GM19397 (cell line): ENCODE data around the gene METTL2B.

ENCODE experiments used
- ATAC-seq: cut with Tn5 transposase; IDR thresholded peaks from one replicate; pipeline ENCODE4 v1.9.1; 2021; ENCODE audit warnings: mild to moderate bottlenecking, moderate library complexity; ENCODE audit not compliant: unreplicated experiment

Gene METTL2B

DNA sequence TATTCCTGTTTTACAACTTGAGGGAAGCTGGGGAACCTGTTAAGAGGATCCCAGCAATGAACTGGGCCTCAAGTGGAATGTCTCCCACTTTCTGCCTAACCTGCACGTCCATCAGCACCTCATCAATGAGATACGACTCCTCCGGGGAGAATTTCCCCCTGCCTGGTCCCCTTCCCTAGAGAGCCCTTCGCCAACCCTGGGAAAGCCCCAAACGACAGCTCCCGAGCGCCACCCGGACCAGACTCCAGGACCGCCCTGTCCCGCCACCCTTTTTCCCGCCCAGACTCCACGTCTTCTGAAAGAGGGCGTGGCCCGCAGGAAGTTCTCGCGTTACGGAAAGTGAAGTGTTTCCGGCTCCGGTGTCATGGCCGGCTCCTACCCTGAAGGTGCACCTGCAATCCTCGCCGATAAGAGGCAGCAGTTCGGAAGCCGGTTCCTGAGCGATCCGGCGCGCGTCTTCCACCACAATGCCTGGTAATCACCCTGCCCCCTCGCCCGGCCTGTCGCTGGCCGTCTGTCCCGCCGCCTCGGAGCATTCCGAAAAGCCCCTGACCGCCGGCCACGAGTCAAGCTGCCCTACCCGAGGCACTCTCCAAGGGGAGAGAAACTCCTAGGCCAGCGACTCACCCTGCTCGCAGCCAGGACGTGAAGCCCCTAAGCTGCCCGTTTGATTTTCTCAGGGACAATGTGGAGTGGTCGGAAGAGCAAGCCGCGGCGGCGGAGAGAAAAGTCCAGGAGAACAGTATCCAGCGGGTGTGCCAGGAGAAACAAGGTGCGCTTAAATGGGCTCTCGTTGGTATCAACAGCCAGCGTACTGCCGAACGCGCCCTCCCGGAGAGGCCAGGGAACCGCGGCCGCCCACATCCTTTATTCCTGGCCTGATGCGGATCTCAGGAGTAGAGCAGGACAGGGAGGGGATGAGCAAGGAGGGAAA, at the start of gene METTL2B:
Gene METTL2B, plus strand, starts transcription at position 347 of the 934 bp plus-strand sequence. Its CDS starts 18 bp downstream, at position 365.
- ATAC-seq: peak; percentile 91

GRCh38 chr7:128427289-128427891, 49.2 kb upstream of the METTL2B start:
- no peak for ATAC-seq

GRCh38 chr7:128430207-128430606, 46.3 kb upstream of the METTL2B start:
- no peak for ATAC-seq

DNA sequence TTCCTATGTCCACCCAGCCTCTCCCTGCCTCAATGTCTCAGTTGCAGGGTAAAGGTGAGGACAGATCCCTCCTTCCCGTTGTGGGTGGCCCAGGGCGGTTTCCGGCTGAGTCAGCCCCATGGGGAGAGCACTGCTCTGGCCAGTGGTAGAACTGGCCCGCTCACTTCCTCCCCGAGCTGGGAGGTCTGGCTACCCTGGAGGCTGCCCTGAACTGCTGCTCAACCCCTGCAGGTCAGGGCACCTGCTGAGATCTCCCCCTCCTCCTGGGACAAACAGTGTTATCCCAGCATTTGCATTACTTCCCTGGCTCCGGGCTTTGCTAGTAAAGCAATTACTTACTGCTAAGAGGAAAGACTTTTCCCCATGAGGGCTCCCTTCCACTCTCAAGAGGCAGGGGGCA, 45.3 kb upstream of the METTL2B start:
- ATAC-seq: no peak

DNA sequence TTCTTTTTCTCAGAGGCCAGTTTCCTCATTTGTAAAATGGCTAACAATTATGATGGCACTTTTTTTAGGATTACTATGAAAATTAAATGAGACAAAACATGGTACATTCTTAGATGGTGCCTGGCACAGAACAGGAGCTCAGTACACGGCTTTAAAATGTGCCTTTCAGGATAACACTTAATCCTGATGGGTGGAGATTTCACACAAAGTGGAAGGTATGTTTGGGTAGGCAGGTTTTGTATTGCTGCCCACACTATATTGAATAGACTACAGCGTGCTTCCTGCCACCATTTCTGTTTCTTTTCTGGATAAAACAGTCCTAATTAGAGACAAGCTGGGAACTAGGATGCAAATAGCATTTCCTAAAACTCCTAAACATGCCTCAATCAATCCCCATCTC, 44.8 kb upstream of the METTL2B start:
- ATAC-seq: no peak

DNA sequence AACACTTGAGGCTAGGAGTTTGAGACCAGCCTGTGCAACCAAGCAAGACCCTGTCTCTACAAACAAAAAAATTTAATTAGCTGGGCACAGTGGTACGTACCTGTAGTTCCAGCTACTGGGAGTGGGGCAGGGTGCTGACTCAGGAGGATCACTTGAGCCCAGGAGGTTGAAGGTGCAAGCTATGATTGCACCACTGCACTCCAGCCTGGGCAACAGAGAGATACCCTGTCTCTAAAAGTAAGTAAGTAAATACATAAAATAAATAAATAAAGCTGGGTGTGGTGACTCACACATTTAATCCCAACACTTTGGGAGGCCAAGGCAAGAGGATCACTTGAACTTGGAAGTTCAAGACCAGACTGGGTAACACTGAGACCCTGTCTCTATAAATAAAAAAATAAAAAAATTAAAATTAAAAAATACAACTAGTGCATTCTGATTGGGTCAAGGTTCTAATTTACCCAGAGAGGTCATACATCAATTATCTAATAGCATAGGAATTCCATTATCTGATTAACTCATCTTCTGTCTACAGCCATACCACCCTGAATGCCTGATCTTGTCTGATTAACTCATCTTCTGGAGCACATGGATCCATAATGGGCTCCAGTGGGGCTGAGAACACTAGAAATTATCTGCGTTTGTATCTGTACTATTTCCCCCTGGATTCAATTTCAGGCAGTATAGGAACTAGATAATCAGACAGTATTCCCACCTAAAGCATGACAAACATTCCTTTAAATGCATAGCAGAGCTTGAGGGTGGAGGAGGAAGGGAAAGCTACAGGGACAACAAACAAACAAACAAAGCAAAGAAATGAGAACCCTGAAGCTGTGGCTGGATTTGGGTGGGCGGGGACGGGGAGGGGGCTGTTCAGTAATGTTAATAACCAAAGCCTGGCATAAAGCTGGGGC, 41.9 kb upstream of the METTL2B start:
- ATAC-seq: no peak

DNA sequence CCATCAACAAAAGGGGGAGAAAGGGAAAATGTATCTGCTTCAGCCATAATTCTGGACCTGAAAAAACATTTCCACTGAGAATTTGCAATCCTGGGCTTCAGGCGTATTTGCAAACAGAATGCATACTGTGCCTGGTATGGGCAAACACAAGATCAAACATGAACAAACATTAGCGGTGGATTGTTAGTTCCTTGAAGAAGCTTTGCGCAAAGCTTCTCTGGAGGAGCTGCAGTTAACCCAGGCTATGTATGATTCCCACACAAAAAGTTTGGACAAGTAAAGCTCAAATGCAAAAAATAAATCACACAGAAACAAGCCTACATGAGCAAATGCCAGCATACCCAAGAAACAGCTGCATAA, 41.2 kb upstream of the METTL2B start:
- no peak for ATAC-seq

- ATAC-seq: no peak
These were observed 38.9 kb upstream of the METTL2B start for GRCh38 chr7:128437426-128438332.

DNA sequence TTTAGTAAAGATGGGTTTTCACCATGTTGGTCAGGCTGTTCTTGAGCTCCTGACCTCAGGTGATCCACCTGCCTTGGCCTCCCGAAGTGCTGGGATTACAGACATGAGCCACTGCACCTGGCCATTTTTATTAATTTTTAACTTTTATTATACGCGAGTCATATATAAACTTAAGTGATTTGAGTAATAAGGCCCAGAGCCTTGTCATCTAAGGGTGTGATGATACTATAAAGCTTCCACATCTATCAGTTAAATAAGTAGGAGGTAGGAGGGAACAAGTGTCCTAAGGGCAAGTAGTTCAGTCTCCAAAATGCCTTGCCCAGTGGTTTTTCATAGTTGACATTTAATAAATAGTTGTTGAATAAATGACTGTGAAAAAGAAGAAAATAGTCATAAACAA, 34.2 kb upstream of the METTL2B start:
- no peak for ATAC-seq

GRCh38 chr7:128443831-128444600, 32.5 kb upstream of the METTL2B start:
- ATAC-seq: no peak

GRCh38 chr7:128446306-128446705, 30.2 kb upstream of the METTL2B start:
- no peak for ATAC-seq

- no peak for ATAC-seq
These were observed 28.5 kb upstream of the METTL2B start for GRCh38 chr7:128447941-128448564.

DNA sequence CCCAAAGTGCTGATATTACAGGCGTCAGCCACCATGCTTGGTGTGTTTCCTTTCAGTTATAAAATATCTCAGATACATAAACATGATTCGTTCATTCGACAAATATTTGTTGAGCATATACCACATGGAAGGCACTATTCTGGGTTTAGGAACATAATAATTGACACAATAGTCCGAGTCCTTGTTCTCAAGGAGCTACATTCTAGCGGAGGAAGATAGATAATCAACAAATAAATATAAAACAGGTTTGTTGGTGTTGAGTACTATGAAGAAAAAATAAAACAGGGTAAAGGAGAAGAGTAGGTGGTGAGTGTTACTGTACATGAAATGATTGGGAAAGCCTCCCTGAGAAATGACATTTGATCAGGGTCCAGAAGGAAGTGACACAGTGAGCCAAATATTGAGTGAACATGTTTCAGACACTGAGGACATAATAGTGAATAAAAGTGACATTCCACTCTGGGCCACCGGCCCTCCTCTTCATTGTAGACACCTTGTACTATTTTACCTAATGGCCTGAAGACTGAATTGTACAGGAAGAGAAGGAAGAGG, 27.7 kb upstream of the METTL2B start:
- ATAC-seq: no peak

DNA sequence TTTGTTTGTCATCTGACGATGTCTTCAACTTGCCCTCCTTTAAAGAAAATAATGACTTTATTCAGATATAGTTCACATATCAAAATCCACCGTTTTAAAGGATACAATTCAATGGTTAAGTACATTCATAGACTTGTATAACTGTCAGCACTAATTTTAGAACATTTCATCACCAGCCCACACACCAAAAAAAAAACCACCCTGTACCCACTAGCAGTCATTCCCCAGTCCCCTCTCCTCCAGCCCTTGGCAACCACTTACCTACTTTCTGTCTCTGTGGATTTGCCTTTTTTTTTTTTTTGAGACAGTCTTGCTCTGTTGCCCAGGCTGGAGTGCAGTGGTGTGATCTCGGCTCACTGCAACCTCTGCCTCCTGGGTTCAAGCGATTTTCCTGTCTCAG, 26.1 kb upstream of the METTL2B start:
- no peak for ATAC-seq

- ATAC-seq: no peak
These were observed 25.6 kb upstream of the METTL2B start for GRCh38 chr7:128450913-128451312.

- ATAC-seq: no peak
These were observed 24.0 kb upstream of the METTL2B start for GRCh38 chr7:128452552-128452951.

- ATAC-seq: no peak
These were observed 22.4 kb upstream of the METTL2B start for GRCh38 chr7:128453836-128454804.
